Body of pancreas (tissue), 4 donors: ENCODE results near the gene EPS15. TPM values are rescaled to one million over a fixed set of nuclear protein-coding genes. Genes with fewer than 3 reads are reported as not detected.

ENCODE experiments used
- ATAC-seq: fragments of 150-250 bp; one replicate; pipeline ENCODE4 v1.9.1; 2016
- DNase-seq, 4 donors: peaks; one replicate each; pipeline ENCODE4 v3.0.0-alpha.2; 2019
- H3K27ac ChIP-seq, 4 donors: fragments of 200-600 bp; sonication (generic); 1 replicate in 3 of 4; 2 replicates in 1 of 4; pipeline versions ENCODE4 v1.5.1 to v1.6.1; 2016 to 2019; ENCODE audit warnings: mild to moderate bottlenecking in 1 of 4, mixed read lengths in 1 of 4, moderate library complexity in 1 of 4
- H3K27me3 ChIP-seq, 2 donors: fragments of 200-600 bp; sonication (generic); one replicate each; pipeline ENCODE4 v1.6.0; 2016; ENCODE audit warnings: mild to moderate bottlenecking in 1 of 2
- H3K36me3 ChIP-seq, 2 donors: fragments of 200-600 bp; sonication (generic); replicated peaks in 1 of 2; 2 replicates each; pipeline ENCODE4 v1.5.1; 2016; ENCODE audit warnings: low read depth in 2 of 2; ENCODE audit not compliant: insufficient read depth in 1 of 2
- H3K4me1 ChIP-seq: fragments of 200-600 bp; sonication (generic); one replicate; pipeline ENCODE4 v1.6.0; 2016
- H3K4me3 ChIP-seq, 2 donors: fragments of 200-600 bp; sonication (generic); 1 replicate in 1 of 2; 2 replicates in 1 of 2; pipeline ENCODE4 v1.5.1; 2016 to 2019
- H3K9me3 ChIP-seq, 3 donors: fragments of 200-600 bp; sonication (generic); 1 replicate in 2 of 3; 2 replicates in 1 of 3; pipeline ENCODE4 v1.5.1; 2016
- POLR2A ChIP-seq, 3 donors: fragments of 450-650 bp; IDR thresholded peaks; one replicate each; pipeline ENCODE4 v1.6.1; 2016; ENCODE audit warnings: antibody characterized with exemption in 3 of 3, mild to moderate bottlenecking in 2 of 3
- WGBS, 2 donors: methylation state at CpG; one replicate each; pipeline ENCODE4 v1.1.5; 2017; 5-methylcytosine and 5-hydroxymethylcytosine counted together
- intact Hi-C: fragments of 100-400 bp; cut with DNase I; formaldehyde crosslinking; loops from one replicate; pipeline ENCODE4 v1.15.1; 2023
- total RNA-seq, 2 donors: library from RNA; depleted of rRNA; stranded (reverse); fragments of >200 nt; gene quantifications; one replicate each; pipeline ENCODE4 v1.1.0, GENCODE V29; 2016
- TF ChIP-seq, protein P1 (sequence below), 7 experiments: fragments of 450-650 bp in 4 of 7; fragments of 200-600 bp in 3 of 7; sonication (generic) in 3 of 7; IDR thresholded peaks; one replicate each; pipeline ENCODE4 v1.5.1; 2016 to 2019; ENCODE audit warnings: antibody characterized with exemption in 7 of 7

Gene EPS15
- total RNA-seq, 2 donors from 2014 or later: 37.4 to 46.8 TPM

DNA sequence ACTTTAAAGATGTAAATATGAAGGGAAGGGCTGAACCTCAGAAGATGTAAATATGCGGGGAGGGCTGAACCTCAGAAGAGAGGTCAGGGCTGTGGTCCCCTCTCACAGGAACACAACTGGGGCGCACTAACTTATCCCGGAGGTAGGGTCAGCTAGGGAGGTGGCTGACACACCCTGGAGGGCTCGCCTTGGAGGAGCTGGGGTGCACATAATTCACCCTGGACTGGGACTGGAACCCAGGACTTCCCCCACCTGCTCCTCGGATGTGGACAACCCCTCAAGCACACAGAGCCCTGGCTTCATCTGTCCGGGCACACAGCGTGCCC lies 174.8 kb downstream of the EPS15 start:
- no peaks in the 10 kb centered on the region for H3K27me3 ChIP-seq
- DNase-seq (no peak), ATAC-seq (no peak)
- H3K36me3 ChIP-seq: no peaks in the 10 kb centered on the region
- TF ChIP-seq, protein P1, sequence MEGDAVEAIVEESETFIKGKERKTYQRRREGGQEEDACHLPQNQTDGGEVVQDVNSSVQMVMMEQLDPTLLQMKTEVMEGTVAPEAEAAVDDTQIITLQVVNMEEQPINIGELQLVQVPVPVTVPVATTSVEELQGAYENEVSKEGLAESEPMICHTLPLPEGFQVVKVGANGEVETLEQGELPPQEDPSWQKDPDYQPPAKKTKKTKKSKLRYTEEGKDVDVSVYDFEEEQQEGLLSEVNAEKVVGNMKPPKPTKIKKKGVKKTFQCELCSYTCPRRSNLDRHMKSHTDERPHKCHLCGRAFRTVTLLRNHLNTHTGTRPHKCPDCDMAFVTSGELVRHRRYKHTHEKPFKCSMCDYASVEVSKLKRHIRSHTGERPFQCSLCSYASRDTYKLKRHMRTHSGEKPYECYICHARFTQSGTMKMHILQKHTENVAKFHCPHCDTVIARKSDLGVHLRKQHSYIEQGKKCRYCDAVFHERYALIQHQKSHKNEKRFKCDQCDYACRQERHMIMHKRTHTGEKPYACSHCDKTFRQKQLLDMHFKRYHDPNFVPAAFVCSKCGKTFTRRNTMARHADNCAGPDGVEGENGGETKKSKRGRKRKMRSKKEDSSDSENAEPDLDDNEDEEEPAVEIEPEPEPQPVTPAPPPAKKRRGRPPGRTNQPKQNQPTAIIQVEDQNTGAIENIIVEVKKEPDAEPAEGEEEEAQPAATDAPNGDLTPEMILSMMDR (IDR thresholded peaks at IDR 0.05): no peak
- no peak for TF ChIP-seq POLR2A (IDR thresholded peaks at IDR 0.05)
- peaks cover 9% of the 10 kb centered on the region for H3K4me1 ChIP-seq
- H3K9me3 ChIP-seq: no peaks in the 10 kb centered on the region
- no peak overlapping the region for H3K27ac ChIP-seq
- WGBS, 2 donors: 66 to 69% methylated on average over 6 to 7 of the region's 7 CpGs
- intact Hi-C loops: no loop called here
- H3K4me3 ChIP-seq: no peak overlapping the region

DNA sequence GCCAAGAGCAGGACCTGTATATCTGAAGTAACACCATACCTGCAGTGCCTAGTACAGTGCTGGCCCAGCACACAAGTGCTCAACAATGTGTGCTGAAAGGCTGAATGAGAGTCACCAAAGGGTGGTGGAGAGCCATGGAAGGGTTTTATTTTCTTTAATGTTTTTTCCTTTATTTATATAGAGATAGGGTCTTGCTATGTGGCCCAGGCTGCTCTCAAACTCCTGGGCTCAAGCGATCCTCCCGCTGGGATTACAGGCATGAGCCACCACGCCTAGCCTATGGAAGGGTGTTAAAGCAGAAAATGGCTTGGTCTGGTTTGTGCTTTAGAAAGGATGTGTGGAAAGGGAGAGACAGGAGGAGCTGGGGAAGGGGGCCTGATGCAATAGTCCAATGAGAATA lies 175.4 kb downstream of the EPS15 start:
- H3K9me3 ChIP-seq: no peaks in the 10 kb centered on the region

DNA sequence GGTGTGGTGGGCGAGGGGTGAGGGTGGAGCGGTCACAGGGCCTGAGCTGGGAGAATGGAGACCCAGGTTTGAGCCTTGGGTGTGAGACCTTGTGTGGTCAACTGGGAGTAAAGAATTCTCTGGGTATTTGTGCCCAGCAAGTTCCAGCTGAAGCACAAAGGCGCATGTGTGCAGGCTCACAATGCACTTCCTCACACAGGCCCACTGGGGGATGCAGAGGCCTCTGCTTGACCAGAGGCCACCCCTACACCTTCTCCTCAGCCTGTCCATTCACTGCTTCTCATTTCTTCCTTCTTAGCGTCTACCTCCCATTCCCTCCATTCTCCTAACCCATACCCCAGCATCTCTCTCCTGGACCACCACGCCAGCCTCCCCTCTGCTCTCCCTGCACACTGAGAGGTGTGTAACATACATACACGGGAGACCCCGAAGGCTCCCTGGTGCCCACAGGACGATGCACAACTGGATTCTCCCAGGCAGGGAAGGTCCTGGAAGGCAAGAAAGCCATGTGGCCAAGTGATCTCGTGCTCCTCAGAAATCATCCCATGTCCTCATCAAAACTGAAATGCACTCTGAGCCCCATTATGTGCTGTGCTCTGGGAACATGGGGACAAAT lies 176.4 kb downstream of the EPS15 start:
- no peaks in the 10 kb centered on the region for H3K27me3 ChIP-seq
- peaks cover 9% of the 10 kb centered on the region for H3K4me1 ChIP-seq
- WGBS, 2 donors: 82 to 91% methylated on average over 9 of the region's 9 CpGs
- TF ChIP-seq, protein P1 (IDR thresholded peaks at IDR 0.05): no peak
- no peak for TF ChIP-seq POLR2A (IDR thresholded peaks at IDR 0.05)
- no peaks in the 10 kb centered on the region for H3K36me3 ChIP-seq
- no peak overlapping the region for H3K27ac ChIP-seq
- no peak overlapping the region for H3K4me3 ChIP-seq
- ATAC-seq (no peak), DNase-seq (no peak)
- intact Hi-C loops: no loop called here
- H3K9me3 ChIP-seq: no peaks in the 10 kb centered on the region

More for the DNA sequence above, 175.4 kb downstream of the EPS15 start:
- intact Hi-C loops: no loop called here
- Histone ChIP-seq H3K27ac (no peak overlapping the region), H3K4me3 (no peak overlapping the region), H3K36me3 (no peaks in the 10 kb centered on the region), H3K27me3 (no peaks in the 10 kb centered on the region), H3K4me1 (peaks cover 9% of the 10 kb centered on the region)
- no peak for ATAC-seq
- TF ChIP-seq POLR2A (IDR thresholded peaks at IDR 0.05): no peak
- TF ChIP-seq, protein P1 (IDR thresholded peaks at IDR 0.05): no peak
- 91 to 93% methylated on average over 3 of the region's 3 CpGs for WGBS, 2 donors
- DNase-seq: no peak

DNA sequence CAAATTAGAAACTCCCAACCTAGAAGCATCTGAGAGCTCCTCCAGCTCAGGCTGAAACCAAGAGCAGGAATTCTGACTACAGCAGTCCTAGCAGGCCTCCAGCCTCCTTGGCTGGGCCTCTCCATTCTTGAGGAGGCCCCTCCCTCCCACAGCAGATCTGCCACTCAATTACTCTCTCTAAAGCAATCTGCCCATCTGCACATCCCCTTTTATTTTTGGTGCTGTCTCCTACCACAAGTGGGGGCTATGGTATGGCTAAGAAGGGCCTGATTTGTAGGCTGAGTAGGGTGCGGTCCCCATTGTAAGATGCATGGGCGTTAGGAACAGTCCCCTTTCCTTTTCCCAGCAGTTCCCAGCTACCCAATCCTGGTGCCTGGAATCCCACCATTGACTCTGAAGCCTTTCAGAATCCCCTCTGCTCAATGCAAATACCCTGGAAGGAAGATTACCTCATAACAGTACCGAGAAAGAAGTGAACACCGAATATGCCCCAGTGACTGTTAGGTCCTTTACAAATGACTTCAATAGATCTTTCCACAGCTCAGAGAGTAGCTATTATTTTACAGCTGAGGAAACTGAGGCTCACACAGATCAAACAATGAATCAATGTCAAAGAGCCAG lies 177.1 kb downstream of the EPS15 start:
- intact Hi-C loops: no loop called here
- H3K9me3 ChIP-seq: no peaks in the 10 kb centered on the region
- H3K4me1 ChIP-seq: peaks cover 9% of the 10 kb centered on the region
- no peaks in the 10 kb centered on the region for H3K27me3 ChIP-seq
- H3K36me3 ChIP-seq: no peaks in the 10 kb centered on the region
- H3K27ac ChIP-seq: no peak overlapping the region
- ATAC-seq (no peak), DNase-seq (no peak)
- 85 to 94% methylated on average over 4 of the region's 4 CpGs for WGBS, 2 donors
- no peak overlapping the region for H3K4me3 ChIP-seq
- TF ChIP-seq, protein P1 (IDR thresholded peaks at IDR 0.05): no peak
- no peak for TF ChIP-seq POLR2A (IDR thresholded peaks at IDR 0.05)

DNA sequence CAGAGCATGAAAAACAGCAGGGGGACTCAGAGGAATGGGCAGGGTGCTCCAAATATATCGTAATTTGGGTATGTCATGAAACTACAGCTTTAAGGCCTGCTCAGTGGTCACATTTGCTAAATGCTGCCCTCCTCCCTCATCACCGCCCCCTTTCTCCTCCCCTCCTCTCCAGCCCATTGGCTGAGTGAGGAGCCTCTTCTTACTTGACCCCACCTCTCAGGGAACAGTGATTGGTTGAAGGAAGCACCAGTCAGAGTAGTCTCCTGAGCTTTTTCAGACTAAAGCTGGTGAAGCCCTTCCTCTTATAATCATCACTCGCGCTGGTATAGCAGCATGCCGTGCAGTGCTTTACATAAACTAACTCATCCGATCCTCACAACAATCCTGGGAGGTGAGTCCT lies 178.7 kb downstream of the EPS15 start:
- 93 to 96% methylated on average over 6 of the region's 6 CpGs for WGBS, 2 donors
- DNase-seq: no peak
- no peak for TF ChIP-seq POLR2A (IDR thresholded peaks at IDR 0.05)
- TF ChIP-seq, protein P1 (IDR thresholded peaks at IDR 0.05): no peak
- Histone ChIP-seq H3K4me1 (peaks cover 4% of the 10 kb centered on the region), H3K27me3 (no peaks in the 10 kb centered on the region), H3K9me3 (no peaks in the 10 kb centered on the region), H3K4me3 (no peak overlapping the region), H3K27ac (no peak overlapping the region), H3K36me3 (no peaks in the 10 kb centered on the region)
- ATAC-seq: no peak
- intact Hi-C loops: no loop called here
